ENCODE results near the gene ZNF74. TPM values are rescaled to one million over a fixed set of nuclear protein-coding genes. Genes with fewer than 3 reads are reported as not detected.
A peak's percentile ranks its signal among the peaks of the same experiment; 100 is the strongest.

Gene ZNF74
- total and polyA plus RNA-seq, 12 donors = 1.4 to 6.7 (median 4.4) TPM

DNA sequence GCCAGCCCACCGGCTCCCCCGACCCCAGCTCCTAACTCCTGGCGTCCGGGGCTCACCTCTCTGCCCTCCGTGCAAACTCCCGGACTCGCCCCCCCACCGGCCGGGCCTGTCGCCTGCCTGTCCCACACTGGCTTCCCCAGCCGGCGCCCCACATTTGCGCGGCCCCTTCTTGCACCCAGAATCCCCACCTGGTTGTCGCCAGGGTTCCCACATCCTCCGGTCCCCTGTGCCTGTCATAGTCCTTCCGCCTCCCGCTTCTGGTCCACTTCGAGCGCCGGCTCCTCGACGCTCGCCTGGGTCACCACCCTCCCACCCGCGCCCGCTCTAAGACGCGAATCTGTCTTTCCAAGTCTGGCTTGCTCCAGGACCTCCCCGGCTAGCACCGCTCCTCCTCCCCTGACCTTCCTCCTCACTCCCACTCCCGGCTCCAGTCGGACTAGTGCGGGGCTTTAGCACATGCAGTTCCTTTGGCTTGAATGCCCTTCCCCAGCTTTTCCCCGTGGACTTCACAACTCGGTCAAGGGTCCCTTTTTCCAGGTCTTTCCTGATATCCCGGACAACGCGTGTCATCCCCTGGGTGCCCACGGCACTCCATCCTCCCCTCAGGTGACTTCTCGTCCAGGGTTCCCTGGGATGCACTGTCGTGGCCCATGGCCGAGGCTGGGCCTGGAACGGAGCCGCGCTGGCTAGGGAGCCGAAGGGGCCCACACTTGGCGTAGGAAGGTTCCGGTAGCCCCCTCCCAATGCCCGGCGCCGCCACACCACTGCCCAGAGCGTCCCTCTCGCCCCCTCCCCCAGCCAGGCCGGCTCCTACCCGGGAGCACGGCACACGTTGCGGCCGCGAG, 43.0 kb downstream of the ZNF74 start:
- Histone ChIP-seq H3K36me3 (peaks cover 0 to 8% (median 0%) of the 10 kb centered on the region in 9 donors), H3K27ac (peak overlapping the region; percentile 66 to 91 (median 79)), H3K9me3 (no peaks in the 10 kb centered on the region), H3K4me1 (peaks cover 8 to 53% (median 30%) of the 10 kb centered on the region in 9 donors), H3K27me3 (peaks cover 0 to 70% (median 18%) of the 10 kb centered on the region in 7 donors), H3K4me3 (peak overlapping the region; percentile 54 to 79 (median 68))
- DNase-seq (no peak), ATAC-seq (peak in 6 of 8 donors; percentile 5 to 30 (median 16))
- TF ChIP-seq, protein P1, sequence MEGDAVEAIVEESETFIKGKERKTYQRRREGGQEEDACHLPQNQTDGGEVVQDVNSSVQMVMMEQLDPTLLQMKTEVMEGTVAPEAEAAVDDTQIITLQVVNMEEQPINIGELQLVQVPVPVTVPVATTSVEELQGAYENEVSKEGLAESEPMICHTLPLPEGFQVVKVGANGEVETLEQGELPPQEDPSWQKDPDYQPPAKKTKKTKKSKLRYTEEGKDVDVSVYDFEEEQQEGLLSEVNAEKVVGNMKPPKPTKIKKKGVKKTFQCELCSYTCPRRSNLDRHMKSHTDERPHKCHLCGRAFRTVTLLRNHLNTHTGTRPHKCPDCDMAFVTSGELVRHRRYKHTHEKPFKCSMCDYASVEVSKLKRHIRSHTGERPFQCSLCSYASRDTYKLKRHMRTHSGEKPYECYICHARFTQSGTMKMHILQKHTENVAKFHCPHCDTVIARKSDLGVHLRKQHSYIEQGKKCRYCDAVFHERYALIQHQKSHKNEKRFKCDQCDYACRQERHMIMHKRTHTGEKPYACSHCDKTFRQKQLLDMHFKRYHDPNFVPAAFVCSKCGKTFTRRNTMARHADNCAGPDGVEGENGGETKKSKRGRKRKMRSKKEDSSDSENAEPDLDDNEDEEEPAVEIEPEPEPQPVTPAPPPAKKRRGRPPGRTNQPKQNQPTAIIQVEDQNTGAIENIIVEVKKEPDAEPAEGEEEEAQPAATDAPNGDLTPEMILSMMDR (IDR thresholded peaks at IDR 0.05) = no peak
- intact Hi-C loops (cut with DNase I) = loop anchor here in 1 of 10 donors (10.0 kb wide), 1 partner anchor 58 kb away; the partner anchor contains the start of gene KLHL22
- 1% methylated on average over 58 to 61 of the region's 61 CpGs for WGBS, 2 donors

DNA sequence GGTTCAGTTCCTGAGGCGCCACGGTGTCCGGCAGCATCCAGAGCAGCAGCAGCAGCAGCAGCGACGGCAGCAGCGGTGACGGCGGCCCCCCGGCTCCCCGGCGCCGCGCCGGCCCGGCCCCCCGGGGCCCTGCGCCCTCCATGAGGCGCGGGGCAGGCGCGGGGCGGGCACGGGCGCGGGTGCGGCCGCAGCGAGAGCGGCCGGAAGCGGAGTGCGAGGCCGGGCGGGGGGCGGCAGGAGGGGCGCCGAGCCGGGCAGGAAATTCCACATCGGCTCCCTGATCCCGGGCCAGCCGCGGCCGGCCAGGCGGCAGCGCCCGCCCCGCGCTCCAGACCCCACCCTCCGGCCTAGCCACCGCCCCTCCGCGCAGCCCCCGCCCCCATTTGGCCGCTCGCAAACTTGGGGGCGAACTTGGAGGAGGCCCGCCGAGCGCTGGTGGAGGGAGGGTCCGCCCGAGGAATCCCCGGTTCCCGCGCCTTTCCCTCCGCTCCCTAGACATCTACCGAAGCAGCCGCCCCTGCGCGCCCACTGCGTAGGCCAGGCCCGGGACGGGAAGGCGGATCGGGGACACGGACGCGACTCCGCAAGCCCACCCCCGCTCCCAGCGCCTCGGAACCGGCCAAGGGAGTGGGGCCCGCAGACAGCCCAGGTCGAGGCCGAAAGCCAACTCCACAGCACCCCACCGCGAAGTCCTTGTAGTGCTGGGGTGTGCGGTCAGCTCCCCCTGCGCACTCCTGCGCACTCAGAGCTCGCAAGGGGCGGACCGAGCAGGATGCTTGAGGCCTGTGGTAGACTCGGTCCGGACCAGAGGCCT, 43.9 kb downstream of the ZNF74 start, which contains the start of gene SCARF2:
Gene SCARF2 (minus strand): TSS at position 213 of the 814 bp plus-strand sequence. CDS start 71 bp downstream, at position 142.
- H3K4me3 ChIP-seq = peak within 1 kb of the TSS; percentile 54 to 79 (median 68)
- peaks cover 0 to 16% (median 0%) of the 10 kb centered on the region in 9 donors for H3K36me3 ChIP-seq
- TF ChIP-seq, protein P1 (IDR thresholded peaks at IDR 0.05) = no peak
- intact Hi-C loops (cut with DNase I) = loop anchor here in 1 of 10 donors (10.0 kb wide), 1 partner anchor 57 kb away; the partner anchor contains the start of gene KLHL22
- ATAC-seq (peak; percentile 59 to 84 (median 74)), DNase-seq (peak; percentile 71 to 72)
- peaks cover 0 to 61% (median 18%) of the 10 kb centered on the region in 7 donors for H3K27me3 ChIP-seq
- peaks cover 8 to 60% (median 34%) of the 10 kb centered on the region in 9 donors for H3K4me1 ChIP-seq
- WGBS, 2 donors = 3 to 4% methylated on average over 52 to 95 of the region's 95 CpGs
- no peaks in the 10 kb centered on the region for H3K9me3 ChIP-seq
- peak within 1 kb of the TSS; percentile 70 to 91 (median 86) for H3K27ac ChIP-seq

DNA sequence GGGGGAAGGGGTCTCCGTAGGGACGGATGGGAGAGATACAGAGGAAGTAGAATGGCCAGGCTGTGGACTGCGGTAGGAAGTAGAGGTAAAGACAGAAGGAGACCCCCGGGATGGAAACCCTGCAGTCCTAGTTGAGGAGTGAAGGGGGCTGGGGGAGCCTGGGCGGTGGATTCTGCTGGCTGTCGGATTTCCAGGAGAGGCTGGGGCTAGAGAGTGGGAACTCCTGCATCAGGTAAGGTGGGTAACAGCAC, 44.4 kb downstream of the ZNF74 start:
- H3K4me1 ChIP-seq = peaks cover 8 to 59% (median 34%) of the 10 kb centered on the region in 9 donors
- no peak for ATAC-seq
- no peaks in the 10 kb centered on the region for H3K9me3 ChIP-seq
- WGBS, 2 donors = 28 to 33% methylated on average over 6 of the region's 6 CpGs
- peak overlapping the region; percentile 63 to 91 (median 86) for H3K27ac ChIP-seq
- peaks cover 0 to 22% (median 2%) of the 10 kb centered on the region in 9 donors for H3K36me3 ChIP-seq
- TF ChIP-seq, protein P1 (IDR thresholded peaks at IDR 0.05) = no peak
- intact Hi-C loops (cut with DNase I) = loop anchor here in 1 of 10 donors (10.0 kb wide), 1 partner anchor 56 kb away; the partner anchor contains the start of gene KLHL22
- peak overlapping the region; percentile 12 to 79 (median 68) for H3K4me3 ChIP-seq
- peaks cover 0 to 58% (median 16%) of the 10 kb centered on the region in 7 donors for H3K27me3 ChIP-seq
- no peak for DNase-seq
